Ureter (tissue), 1 donor: ENCODE results near the gene LRP1. TPM values are rescaled to one million over a fixed set of nuclear protein-coding genes. Genes with fewer than 3 reads are reported as not detected.

Experiments used
- DNase-seq: peaks from one replicate; pipeline ENCODE4 v3.0.0-alpha.2; 2020; ENCODE audit warnings: low spot score
- total RNA-seq: library from RNA; stranded (reverse); gene quantifications from one replicate; pipeline ENCODE4 v1.2.4, GENCODE V29; 2023
- donor health status: DM: yes; HTN: yes; CAD: no.

The LRP1 gene
- total RNA-seq, 1 donor from 2014 or later = 180 TPM

GRCh38 chr12:57154076-57154475, 25.8 kb downstream of the LRP1 start:
- DNase-seq = no peak

- no peak for DNase-seq
These were observed 26.6 kb downstream of the LRP1 start for GRCh38 chr12:57154804-57155434.

GRCh38 chr12:57156701-57157403, 28.6 kb downstream of the LRP1 start:
- no peak for DNase-seq

DNA sequence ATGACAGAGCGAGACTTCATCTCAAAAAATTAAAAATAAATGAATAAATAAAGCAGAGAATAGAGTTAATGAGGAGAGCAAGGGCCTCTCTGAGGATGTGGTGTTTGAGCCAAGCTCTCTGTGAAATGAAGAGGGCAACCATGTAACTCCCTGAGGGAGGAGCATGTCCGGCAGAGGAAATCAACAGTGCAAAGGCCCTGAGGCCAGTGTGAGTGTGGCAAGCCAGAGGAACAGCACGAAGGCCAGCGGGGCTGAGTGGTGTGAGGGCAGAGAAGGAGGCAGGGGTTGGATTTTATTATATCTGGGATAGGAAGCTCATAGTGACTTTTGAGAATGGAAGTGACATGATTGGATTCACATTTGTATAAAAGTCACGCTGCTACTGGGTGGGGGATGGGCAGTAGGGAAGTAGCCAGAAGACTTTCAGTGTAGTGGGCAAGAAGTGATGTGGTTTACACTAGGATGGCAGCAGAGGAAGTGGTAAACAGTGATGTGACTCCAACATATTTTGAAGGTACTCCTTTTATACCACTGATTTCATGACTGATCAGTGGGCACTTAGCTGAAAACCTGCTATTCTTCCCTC, 29.4 kb downstream of the LRP1 start:
- no peak for DNase-seq

DNA sequence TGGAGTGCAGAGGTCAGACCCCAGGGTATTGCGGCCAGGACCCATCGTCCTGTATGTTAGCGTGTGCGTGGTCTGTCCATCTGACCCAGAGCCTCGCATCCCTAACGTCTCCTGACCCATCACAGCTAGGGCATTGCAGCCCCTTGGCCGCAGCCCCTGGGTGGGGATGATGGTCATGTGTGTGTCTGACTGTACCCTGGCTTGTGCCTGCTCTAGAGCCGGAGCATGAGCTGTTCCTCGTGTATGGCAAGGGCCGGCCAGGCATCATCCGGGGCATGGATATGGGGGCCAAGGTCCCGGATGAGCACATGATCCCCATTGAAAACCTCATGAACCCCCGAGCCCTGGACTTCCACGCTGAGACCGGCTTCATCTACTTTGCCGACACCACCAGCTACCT, 29.9 kb downstream of the LRP1 start:
- no peak for DNase-seq

- DNase-seq = no peak
These were observed 30.4 kb downstream of the LRP1 start for GRCh38 chr12:57158665-57159064.

DNA sequence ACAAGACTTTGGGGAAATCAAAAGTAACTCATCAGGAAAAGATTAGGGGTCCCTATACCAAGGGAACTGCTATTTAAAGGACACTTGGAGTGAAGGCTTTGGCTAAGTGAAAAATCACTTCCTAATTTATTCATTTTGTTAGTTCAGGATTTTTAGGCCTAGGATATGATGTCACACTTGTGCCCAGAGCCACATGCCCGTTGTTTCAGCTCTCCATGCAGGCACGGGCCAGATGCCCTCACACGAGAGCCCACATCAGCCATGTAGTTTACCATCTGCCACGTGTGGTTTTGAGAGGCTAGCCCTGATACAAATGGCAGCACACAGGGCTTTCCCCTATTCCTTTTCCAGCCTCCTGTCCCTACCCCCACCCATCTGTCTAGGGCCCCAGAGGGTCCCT, 31.0 kb downstream of the LRP1 start:
- DNase-seq = no peak

DNA sequence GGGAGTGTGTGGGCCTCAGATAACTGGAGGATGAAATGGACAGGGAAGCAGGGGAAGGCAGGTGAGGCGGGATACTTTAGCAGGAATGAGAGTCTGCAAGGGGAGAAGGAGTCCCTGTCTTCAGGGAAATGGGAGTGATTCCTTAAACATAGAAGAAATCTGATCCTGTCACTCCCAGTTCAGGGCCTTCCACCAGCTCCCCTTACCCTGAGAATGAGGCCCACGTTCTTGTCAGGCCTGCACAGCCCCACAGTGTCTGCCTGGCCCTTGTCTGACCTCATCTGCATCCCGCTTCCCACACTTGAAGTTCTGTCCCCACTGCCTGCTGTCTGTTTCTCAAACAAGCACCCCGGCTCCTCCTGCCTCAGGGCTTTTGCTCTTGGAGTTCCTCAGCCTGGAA, 31.8 kb downstream of the LRP1 start:
- DNase-seq = no peak

DNA sequence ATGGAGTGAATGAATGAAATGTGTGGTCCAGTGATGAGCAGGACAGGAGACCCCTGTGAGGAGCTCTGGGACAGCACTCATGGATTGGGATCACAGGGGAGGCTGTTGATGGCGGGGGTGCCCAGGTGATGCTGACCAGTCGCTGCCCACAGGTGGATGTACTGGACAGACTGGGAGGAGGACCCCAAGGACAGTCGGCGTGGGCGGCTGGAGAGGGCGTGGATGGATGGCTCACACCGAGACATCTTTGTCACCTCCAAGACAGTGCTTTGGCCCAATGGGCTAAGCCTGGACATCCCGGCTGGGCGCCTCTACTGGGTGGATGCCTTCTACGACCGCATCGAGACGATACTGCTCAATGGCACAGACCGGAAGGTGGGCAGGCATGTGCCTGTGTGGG, 32.5 kb downstream of the LRP1 start:
- DNase-seq = no peak

DNA sequence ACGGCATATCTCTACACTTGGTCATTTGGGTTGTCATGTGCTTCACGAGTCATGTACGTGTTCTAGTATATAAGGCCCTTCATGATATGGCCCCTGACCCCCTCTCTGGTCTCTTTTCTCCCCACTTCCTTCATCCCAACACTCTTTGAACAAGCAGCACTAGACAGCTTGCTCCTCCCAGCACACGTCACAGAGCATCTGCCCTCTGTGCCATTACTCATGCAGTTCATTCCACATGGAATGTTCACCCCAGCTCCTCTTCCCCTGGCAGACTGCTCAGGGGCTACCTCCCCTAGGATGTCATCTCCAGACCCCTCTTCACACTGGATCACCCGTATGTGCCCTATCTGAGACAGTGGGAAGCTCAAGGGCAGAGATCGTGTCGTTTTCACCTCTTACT, 33.2 kb downstream of the LRP1 start:
- no peak for DNase-seq

- DNase-seq = no peak
These were observed 34.4 kb downstream of the LRP1 start for GRCh38 chr12:57162553-57163125.

DNA sequence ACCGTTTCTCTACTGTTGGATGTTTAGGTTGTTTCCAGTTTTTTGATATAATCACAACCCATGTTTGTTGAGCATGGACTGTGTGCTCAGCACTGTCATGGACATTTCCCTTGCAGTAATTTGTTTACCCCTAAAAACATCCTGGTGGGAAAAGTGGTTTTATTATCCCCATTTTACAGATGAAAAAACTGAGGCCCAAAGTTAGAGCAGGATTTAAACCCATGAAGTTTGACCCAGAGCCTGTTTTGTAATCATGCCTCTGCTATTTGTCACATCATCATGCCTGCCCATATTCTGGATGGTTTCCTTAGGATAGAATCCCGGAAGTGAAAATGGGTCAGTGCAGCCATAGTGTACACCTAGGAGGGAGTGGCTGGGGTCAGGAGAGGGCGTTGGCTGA, 36.2 kb downstream of the LRP1 start:
- DNase-seq = no peak

- no peak for DNase-seq
These were observed 36.8 kb downstream of the LRP1 start for GRCh38 chr12:57164966-57165625.

GRCh38 chr12:57165741-57166140, 37.5 kb downstream of the LRP1 start:
- no peak for DNase-seq

DNA sequence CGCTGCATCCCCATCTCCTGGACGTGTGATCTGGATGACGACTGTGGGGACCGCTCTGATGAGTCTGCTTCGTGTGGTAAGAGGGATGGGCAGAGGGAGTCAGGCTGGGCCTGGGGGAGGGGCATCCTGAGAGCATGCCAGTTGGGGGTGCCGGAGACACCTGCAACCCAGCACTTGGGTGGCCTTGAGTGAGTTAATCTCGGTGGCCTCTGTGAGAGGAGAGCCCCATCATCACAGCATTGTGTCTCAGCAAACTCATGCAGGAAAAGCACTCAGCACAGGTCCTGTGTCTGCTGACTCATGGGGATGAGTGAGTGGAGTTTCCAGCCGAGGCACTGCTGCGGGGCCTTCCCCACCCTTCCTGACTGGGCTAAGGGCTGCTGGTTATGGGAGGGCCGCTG, 38.7 kb downstream of the LRP1 start:
- DNase-seq = no peak

DNA sequence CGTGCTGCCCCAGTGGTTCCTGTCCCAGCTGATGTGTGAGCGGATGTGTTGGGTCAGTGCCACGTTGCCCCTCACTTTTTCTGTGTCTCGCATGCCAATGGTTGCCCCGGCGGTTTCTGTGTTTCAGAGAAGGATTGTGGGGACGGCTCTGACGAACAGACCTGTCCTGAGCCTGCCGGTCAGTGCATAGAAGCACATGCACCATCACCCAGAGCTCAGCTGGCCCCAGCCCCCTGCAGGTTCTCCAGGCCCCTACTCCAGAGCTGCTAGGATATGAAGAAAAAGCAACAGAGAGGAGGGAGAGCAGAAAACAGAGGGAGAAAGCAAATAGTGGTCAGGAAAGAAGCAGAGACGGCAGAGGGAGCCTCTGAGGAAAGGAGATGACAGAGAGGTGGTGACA, 39.8 kb downstream of the LRP1 start:
- no peak for DNase-seq

GRCh38 chr12:57169046-57169795, 40.9 kb downstream of the LRP1 start:
- no peak for DNase-seq

DNA sequence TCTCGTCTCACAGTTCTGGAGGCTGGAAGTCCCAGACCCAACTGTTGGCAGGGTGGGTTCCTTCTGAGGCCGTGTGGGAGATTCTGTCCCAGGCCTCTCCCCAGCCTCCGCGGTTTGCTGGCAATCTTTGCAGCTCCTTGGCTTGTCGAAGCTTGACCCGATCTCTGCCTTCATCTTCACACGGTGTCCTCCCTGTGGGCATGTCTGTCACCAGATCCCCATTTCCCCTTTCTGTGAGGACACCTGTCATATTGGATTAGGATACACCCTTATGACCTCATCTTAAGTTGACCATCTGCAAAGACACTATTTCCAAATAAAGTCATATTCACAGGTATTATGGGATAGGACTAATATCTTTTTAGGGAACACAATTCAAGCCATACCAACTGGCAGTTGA, 41.7 kb downstream of the LRP1 start:
- no peak for DNase-seq

DNA sequence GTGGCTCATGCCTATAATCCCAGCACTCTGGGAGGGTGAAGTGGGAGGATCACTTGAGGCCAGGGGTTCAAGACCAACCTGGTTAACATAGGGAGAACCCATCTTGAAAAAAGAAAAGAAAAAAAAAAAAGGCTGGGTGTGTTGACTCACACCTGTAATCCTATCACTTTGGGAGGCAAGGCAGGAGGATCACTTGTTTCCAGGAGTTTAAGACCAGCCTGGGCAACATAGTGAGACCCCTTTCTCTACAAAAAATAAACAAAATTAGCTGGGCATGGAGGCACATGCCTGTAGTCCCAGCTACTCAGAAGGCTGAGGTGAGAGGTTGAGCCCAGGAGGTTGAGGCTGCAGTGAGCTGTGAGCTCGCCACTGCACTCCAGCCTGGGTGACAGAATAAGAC, 42.1 kb downstream of the LRP1 start:
- DNase-seq = no peak

DNA sequence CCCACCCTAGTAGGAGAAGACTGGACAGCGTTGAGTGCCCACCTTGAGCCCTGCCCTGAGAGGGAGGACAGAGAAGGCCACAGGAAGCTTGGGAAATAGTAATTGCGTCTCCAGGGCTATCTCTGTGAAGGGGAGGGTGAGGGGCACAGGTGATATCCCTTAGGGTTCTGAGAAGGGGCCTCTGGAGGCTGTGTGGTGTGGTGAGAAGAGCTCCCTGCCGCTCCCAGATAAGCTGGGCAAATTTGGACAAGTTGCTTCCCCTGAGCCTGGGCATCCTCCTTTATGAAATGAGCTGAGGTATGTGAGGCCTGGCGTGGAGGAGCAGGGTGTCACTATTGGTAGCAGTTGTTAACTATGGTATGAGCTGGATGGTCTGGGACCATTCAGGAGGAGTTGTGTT, 42.6 kb downstream of the LRP1 start:
- no peak for DNase-seq

DNA sequence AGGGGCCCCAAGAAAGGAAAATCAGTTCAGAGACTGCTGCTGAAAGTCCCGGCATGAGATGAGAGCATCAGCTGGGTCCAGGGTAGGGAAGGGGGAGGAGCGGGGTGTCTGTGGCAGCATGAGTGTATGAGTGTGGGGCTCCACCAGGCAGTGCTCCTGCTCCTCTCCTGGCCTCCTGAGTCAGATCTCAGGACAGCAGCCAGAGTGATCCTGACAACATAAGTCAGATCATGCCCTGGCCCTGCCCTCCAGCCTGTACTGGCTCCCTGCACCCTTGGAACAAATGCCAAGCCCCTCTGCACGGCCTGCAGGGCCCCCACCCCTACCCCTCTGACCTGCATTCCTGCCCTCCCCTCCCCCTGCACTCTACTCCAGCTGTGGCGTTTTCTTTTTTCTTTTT, 43.4 kb downstream of the LRP1 start:
- DNase-seq = no peak

DNA sequence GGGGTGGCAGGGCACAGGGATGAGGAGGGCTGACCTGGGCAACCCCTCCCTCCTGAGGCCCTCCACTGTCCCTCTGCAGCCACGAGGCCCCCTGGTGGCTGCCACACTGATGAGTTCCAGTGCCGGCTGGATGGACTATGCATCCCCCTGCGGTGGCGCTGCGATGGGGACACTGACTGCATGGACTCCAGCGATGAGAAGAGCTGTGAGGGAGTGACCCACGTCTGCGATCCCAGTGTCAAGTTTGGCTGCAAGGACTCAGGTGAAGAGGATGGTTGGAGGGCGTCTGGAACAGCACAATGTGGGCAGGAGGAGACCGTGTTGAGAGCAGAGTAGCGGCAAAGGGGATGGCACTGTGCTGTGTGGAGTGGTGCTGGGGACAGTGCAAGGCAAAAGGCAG, 44.8 kb downstream of the LRP1 start:
- no peak for DNase-seq
